ENCODE results near the gene ARHGAP24. TPM values are rescaled to one million over a fixed set of nuclear protein-coding genes. Genes with fewer than 3 reads are reported as not detected.

Gene ARHGAP24
- total and polyA plus RNA-seq, 9 donors = 6.6 to 16.7 (median 10.0) TPM

DNA sequence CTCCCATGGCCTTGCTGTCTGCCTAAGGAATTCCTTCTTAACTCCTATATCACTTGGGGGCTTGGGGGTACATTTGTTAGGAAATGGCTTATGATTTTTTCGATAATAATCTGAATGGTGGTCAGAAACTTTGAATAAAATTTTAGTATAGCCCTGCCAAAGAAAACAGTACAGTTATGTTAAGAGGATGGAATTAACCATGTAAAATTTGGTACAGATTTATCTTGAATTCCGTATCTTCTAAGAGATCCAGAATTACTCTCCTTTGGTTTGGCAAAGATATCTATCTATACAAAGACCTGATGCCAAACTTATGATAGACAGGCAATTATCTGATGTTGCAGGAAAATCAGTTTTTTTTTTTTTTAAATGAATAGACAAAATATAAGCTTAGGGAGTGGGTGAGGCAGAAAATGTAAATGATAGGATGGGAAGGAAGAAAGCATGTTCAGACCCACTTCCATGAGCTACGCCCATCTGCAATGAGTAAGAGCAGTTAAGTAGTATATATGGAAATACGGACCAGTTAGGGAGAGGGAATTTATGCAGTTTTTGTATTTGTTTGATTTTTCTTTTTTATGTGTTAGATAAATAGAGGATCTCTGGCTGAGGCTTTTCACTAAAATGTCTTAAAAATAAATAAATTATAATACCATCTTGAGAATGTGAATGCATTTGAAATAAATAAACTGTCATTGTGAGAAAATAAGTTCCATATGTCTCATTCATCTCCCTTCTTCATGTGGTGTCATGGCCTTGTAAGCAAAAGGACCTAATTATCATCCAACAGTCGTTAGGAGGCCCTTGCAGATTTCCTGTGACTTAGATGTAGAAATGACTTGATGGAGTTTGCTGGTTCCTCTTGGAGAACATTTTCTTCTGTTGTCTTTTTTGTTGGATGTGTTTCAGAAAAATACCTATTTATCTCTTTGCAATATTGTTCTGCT is 389.6 kb downstream of the ARHGAP24 start:
- intact Hi-C loops (cut with DNase I) = no loop called here
- no peak overlapping the region for H3K27ac ChIP-seq
- H3K36me3 ChIP-seq = no peaks in the 10 kb centered on the region
- H3K27me3 ChIP-seq = no peaks in the 10 kb centered on the region
- no peaks in the 10 kb centered on the region for H3K9me3 ChIP-seq
- no peak for DNase-seq
- 69 to 72% (median 71%) methylated on average over 5 of the region's 5 CpGs for WGBS, 3 donors
- TF ChIP-seq POLR2A (IDR thresholded peaks at IDR 0.05) (no peak), EP300 (IDR thresholded peaks at IDR 0.05) (no peak)
- TF ChIP-seq, protein P1, sequence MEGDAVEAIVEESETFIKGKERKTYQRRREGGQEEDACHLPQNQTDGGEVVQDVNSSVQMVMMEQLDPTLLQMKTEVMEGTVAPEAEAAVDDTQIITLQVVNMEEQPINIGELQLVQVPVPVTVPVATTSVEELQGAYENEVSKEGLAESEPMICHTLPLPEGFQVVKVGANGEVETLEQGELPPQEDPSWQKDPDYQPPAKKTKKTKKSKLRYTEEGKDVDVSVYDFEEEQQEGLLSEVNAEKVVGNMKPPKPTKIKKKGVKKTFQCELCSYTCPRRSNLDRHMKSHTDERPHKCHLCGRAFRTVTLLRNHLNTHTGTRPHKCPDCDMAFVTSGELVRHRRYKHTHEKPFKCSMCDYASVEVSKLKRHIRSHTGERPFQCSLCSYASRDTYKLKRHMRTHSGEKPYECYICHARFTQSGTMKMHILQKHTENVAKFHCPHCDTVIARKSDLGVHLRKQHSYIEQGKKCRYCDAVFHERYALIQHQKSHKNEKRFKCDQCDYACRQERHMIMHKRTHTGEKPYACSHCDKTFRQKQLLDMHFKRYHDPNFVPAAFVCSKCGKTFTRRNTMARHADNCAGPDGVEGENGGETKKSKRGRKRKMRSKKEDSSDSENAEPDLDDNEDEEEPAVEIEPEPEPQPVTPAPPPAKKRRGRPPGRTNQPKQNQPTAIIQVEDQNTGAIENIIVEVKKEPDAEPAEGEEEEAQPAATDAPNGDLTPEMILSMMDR (IDR thresholded peaks at IDR 0.05) = no peak
- peaks cover 2% of the 10 kb centered on the region for H3K4me1 ChIP-seq (ENCODE audit: insufficient read depth)
- no peak overlapping the region for H3K4me3 ChIP-seq

DNA sequence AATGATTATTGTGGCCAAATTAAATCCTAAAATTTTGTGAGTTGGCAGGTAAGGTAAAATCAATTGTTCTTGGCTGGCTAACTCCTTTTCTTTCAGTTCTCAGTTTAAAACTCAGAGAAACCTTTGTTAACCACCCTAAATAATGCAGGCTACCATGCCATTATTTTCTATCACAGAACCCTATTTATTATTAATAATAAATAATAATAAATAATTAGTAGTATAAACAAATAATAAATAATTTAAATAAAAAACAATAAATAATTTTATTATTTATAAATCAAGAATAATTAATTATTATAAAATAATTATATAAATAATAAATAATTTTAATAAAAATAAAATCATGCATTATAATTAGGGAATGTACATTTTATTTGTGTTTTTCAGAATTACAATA is 390.3 kb downstream of the ARHGAP24 start:
- TF ChIP-seq EP300 (IDR thresholded peaks at IDR 0.05) = no peak
- TF ChIP-seq, protein P1 (IDR thresholded peaks at IDR 0.05) = no peak
- TF ChIP-seq POLR2A (IDR thresholded peaks at IDR 0.05) = no peak
- H3K27ac ChIP-seq = no peak overlapping the region
- intact Hi-C loops (cut with DNase I) = no loop called here
- no peak overlapping the region for H3K4me3 ChIP-seq
- H3K36me3 ChIP-seq = no peaks in the 10 kb centered on the region
- DNase-seq = no peak
- H3K9me3 ChIP-seq = no peaks in the 10 kb centered on the region
- peaks cover 2% of the 10 kb centered on the region for H3K4me1 ChIP-seq (ENCODE audit: insufficient read depth)
- no peaks in the 10 kb centered on the region for H3K27me3 ChIP-seq

DNA sequence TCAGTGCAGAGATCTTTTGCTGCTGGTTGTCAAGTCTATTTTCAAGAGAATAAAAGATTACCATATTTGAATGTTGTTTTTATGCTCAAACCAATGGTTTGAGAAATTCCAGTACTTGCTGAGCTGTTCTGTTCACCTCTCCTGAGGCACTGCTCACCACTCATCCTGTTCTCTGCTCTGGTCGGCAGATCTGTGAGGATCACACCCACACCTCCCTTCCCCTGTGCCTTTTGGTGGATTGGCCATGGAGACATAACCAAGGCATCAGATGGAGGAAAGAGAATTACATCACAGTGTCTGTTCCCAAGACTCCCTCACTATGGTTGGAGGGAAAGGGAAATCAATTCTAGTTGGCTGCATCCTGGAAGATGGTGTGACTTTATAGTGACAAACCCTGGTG is 391.6 kb downstream of the ARHGAP24 start:
- Histone ChIP-seq H3K4me1 (ENCODE audit: insufficient read depth) (peaks cover 2% of the 10 kb centered on the region), H3K36me3 (no peaks in the 10 kb centered on the region), H3K27ac (no peak overlapping the region), H3K27me3 (no peaks in the 10 kb centered on the region), H3K4me3 (no peak overlapping the region), H3K9me3 (no peaks in the 10 kb centered on the region)
- intact Hi-C loops (cut with DNase I) = no loop called here
- TF ChIP-seq, protein P1 (IDR thresholded peaks at IDR 0.05) = no peak
- TF ChIP-seq POLR2A (IDR thresholded peaks at IDR 0.05) (no peak), EP300 (IDR thresholded peaks at IDR 0.05) (no peak)
- DNase-seq = no peak
- WGBS, 3 donors = 59 to 74% (median 64%) methylated on average over 1 of the region's 1 CpG

DNA sequence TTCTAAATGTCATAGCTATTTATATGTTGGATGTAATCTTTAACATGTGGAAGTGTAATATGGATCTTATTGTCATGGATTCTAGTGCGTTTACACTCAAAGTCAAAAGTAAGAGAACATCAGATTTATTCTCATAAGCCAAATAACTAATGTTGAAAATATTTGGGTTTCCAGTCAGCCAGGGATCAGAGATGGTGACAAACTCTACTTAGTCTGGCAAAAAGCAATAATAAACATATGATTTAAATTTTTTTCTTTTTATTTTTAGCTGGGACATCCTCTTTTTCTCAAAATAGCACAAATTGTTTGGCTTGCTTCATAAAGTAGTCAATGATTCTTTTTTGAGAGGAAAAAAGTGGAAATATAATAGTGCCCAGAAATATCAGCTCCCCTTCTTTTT is 392.3 kb downstream of the ARHGAP24 start:
- peaks cover 2% of the 10 kb centered on the region for H3K4me1 ChIP-seq (ENCODE audit: insufficient read depth)
- intact Hi-C loops (cut with DNase I) = no loop called here
- H3K27ac ChIP-seq = no peak overlapping the region
- TF ChIP-seq POLR2A (IDR thresholded peaks at IDR 0.05) (no peak), EP300 (IDR thresholded peaks at IDR 0.05) (no peak)
- TF ChIP-seq, protein P1 (IDR thresholded peaks at IDR 0.05) = no peak
- no peak overlapping the region for H3K4me3 ChIP-seq
- H3K27me3 ChIP-seq = no peaks in the 10 kb centered on the region
- no peak for DNase-seq
- WGBS, 3 donors = 49 to 66% (median 62%) methylated on average over 1 of the region's 1 CpG
- H3K36me3 ChIP-seq = no peaks in the 10 kb centered on the region
- H3K9me3 ChIP-seq = no peaks in the 10 kb centered on the region

Data from ovary (tissue), 9 donors.